IMR-90 (cell line): ENCODE data around the gene ZBTB11.

ENCODE experiments used
- BHLHE40 ChIP-seq: fragments of 150-350 bp; IDR thresholded peaks from 2 replicates; pipeline ENCODE4 v1.6.1; 2016; ENCODE audit warnings: mild to moderate bottlenecking, low read depth, low read length
- CEBPB ChIP-seq: IDR thresholded peaks from 2 replicates; pipeline ENCODE4 v1.6.1; 2012; ENCODE audit warnings: low read depth, low read length, improper control_type of control experiment
- FOS ChIP-seq: fragments of 150-350 bp; IDR thresholded peaks from 2 replicates; pipeline ENCODE4 v1.6.1; 2016; ENCODE audit warnings: low read depth, low read length
- MAFK ChIP-seq: IDR thresholded peaks from 2 replicates; pipeline ENCODE4 v1.6.1; 2012; ENCODE audit warnings: low read depth, low read length, improper control_type of control experiment
- MXI1 ChIP-seq: IDR thresholded peaks from 2 replicates; pipeline ENCODE4 v1.6.1; 2012; ENCODE audit warnings: low read depth, mild to moderate bottlenecking, low read length, moderate library complexity, borderline replicate concordance
- POLR2A ChIP-seq: IDR thresholded peaks from 2 replicates; pipeline ENCODE4 v1.6.1; 2012; ENCODE audit warnings: mild to moderate bottlenecking, low read depth, low read length
- RAD21 ChIP-seq: IDR thresholded peaks from 2 replicates; pipeline ENCODE4 v1.6.1; 2012; ENCODE audit warnings: low read length, improper control_type of control experiment
- RCOR1 ChIP-seq: IDR thresholded peaks from 2 replicates; pipeline ENCODE4 v1.6.1; 2012; ENCODE audit warnings: mild to moderate bottlenecking, low read length, improper control_type of control experiment; ENCODE audit not compliant: insufficient replicate concordance
- RFX5 ChIP-seq: IDR thresholded peaks from 2 replicates; pipeline ENCODE4 v1.8.0; 2012; ENCODE audit warnings: low read depth, mild to moderate bottlenecking, low read length, moderate library complexity
- SMC3 ChIP-seq: fragments of 150-350 bp; IDR thresholded peaks from 2 replicates; pipeline ENCODE4 v1.6.1; 2016; ENCODE audit warnings: low read depth, mild to moderate bottlenecking, antibody characterized with exemption, low read length, moderate library complexity
- TF ChIP-seq, protein P1 (sequence below): conservative IDR thresholded peaks from 2 replicates; pipeline ENCODE4 v1.5.1; 2012; ENCODE audit warnings: mild to moderate bottlenecking, low read depth, low read length, improper control_type of control experiment
- TF ChIP-seq, protein P2 (sequence below): fragments of 150-350 bp; IDR thresholded peaks from 2 replicates; pipeline ENCODE4 v1.6.1; 2017; ENCODE audit warnings: mild to moderate bottlenecking, antibody characterized with exemption, low read length, low read depth
- TF ChIP-seq, protein P3 (sequence below): fragments of 150-350 bp; IDR thresholded peaks from 2 replicates; pipeline ENCODE4 v1.6.1; 2016; ENCODE audit warnings: low read depth, mild to moderate bottlenecking, low read length, moderate library complexity, borderline replicate concordance

DNA sequence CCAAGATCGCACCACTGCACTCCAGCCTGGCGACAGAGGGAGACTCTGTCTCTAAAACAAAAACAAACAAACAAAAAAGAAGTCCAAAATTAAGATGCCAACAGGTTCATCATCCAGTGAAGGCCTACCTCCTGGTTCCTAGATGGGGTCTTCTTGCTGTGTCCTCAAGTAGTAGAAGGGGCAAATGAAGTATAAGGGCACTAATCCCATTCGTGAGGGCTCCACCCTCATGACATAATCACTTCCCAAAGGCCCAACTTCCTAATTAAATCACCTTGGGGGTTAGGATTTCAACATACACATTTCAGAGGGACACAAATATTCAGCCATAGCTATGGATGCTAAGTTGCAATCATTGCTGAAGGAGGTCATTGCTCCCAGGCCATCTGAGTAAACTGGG lies 57.2 kb downstream of the ZBTB11 start:
- TF ChIP-seq, protein P1, sequence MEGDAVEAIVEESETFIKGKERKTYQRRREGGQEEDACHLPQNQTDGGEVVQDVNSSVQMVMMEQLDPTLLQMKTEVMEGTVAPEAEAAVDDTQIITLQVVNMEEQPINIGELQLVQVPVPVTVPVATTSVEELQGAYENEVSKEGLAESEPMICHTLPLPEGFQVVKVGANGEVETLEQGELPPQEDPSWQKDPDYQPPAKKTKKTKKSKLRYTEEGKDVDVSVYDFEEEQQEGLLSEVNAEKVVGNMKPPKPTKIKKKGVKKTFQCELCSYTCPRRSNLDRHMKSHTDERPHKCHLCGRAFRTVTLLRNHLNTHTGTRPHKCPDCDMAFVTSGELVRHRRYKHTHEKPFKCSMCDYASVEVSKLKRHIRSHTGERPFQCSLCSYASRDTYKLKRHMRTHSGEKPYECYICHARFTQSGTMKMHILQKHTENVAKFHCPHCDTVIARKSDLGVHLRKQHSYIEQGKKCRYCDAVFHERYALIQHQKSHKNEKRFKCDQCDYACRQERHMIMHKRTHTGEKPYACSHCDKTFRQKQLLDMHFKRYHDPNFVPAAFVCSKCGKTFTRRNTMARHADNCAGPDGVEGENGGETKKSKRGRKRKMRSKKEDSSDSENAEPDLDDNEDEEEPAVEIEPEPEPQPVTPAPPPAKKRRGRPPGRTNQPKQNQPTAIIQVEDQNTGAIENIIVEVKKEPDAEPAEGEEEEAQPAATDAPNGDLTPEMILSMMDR: no peak
- TF ChIP-seq POLR2A (no peak), RAD21 (no peak), MXI1 (no peak), CEBPB (no peak), SMC3 (no peak), RCOR1 (no peak), FOS (no peak), RFX5 (no peak), BHLHE40 (no peak), MAFK (no peak)
- TF ChIP-seq, protein P2, sequence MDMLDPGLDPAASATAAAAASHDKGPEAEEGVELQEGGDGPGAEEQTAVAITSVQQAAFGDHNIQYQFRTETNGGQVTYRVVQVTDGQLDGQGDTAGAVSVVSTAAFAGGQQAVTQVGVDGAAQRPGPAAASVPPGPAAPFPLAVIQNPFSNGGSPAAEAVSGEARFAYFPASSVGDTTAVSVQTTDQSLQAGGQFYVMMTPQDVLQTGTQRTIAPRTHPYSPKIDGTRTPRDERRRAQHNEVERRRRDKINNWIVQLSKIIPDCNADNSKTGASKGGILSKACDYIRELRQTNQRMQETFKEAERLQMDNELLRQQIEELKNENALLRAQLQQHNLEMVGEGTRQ: no peak
- TF ChIP-seq, protein P3, sequence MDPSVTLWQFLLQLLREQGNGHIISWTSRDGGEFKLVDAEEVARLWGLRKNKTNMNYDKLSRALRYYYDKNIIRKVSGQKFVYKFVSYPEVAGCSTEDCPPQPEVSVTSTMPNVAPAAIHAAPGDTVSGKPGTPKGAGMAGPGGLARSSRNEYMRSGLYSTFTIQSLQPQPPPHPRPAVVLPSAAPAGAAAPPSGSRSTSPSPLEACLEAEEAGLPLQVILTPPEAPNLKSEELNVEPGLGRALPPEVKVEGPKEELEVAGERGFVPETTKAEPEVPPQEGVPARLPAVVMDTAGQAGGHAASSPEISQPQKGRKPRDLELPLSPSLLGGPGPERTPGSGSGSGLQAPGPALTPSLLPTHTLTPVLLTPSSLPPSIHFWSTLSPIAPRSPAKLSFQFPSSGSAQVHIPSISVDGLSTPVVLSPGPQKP: no peak
